DND-41 (cell line): ENCODE results near the gene FNDC8.

Source experiments
- CTCF ChIP-seq: IDR thresholded peaks from 2 replicates; pipeline ENCODE4 v1.5.1; 2012; ENCODE audit warnings: borderline replicate concordance, low read length, moderate library complexity, mild to moderate bottlenecking; ENCODE audit not compliant: poor library complexity, severe bottlenecking; ENCODE audit errors: extremely low read depth
- EZH2 ChIP-seq: IDR thresholded peaks from 3 replicates; pipeline ENCODE4 v1.6.1; 2012; ENCODE audit warnings: borderline replicate concordance, low read depth, mild to moderate bottlenecking, moderate library complexity, low read length, inconsistent platforms; ENCODE audit not compliant: severe bottlenecking

- TF ChIP-seq CTCF (no peak), EZH2 (no peak)
Observed at GRCh38 chr17:35160354-35161201, 39.2 kb downstream of the FNDC8 start.
